Kasumi-1 (cell line): ENCODE measurements around the gene KLHL29.
A peak's percentile ranks its signal among the peaks of the same experiment; 100 is the strongest.

Experiments used
- DNase-seq, 2 experiments: peaks; one replicate each; lab custom pipeline; 2025; lab: John Stamatoyannopoulos, UW

Gene KLHL29

GRCh38 chr2:23593752-23594459, 208.9 kb downstream of the KLHL29 start:
- no peak for DNase-seq

- no peak for DNase-seq
These were observed 209.5 kb downstream of the KLHL29 start for GRCh38 chr2:23594460-23594825.

- DNase-seq = no peak
These were observed 210.0 kb downstream of the KLHL29 start for GRCh38 chr2:23595021-23595420.

DNA sequence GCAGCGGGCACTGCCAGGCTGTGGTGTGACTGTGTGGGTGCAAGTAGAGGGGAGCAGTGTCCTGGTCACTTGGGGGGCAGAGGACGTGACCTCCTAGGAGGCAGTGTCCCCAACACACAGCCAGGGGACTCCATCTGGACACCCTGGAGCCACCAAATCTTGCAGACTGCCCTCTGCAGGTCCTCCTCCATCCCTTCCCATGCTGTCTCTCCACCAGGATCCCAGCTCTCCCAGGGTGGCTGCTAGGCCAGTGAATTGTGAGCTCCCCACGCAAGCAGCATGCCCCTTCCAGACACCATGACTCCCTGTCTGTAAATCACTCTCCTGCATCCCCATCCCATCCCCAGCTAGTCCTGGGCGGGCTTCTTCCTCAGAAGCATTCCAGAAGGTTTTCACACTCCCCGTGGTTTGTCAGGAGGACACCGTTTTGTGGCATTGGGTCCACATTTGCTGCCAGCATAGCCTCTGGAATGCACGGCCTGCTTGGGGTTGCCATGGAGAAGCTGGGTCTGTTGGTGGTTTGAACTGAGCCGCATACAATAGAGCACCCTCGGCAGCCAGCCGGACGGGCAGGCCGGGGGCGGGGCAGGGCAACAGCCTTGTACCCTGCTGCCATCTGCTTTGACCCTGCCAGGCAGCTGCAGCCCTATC, 210.7 kb downstream of the KLHL29 start:
- no peak for DNase-seq

GRCh38 chr2:23596316-23596885, 211.4 kb downstream of the KLHL29 start:
- DNase-seq = no peak

- DNase-seq = no peak
These were observed 212.7 kb downstream of the KLHL29 start for GRCh38 chr2:23597687-23598086.

GRCh38 chr2:23599006-23599405, 214.0 kb downstream of the KLHL29 start:
- DNase-seq = no peak

DNA sequence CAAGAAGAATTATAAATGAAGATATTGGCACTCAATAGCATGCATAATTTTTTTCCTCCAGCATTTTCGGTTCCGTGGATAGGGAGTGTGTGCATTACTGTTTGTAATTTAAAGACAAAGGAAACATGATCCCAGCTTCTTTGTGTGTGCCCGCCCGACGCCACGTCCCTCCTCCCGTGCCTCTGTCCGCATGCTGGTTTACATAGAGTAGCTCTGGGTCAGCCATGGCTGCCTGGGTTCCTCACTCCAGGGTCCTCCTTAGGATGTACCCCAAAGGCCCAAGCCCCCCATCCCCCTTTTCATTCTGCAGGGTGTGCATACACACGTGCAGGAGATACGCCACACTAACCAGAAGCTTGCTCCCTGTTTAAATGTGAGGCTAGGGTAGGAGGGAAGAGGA, 214.7 kb downstream of the KLHL29 start:
- DNase-seq = no peak

DNA sequence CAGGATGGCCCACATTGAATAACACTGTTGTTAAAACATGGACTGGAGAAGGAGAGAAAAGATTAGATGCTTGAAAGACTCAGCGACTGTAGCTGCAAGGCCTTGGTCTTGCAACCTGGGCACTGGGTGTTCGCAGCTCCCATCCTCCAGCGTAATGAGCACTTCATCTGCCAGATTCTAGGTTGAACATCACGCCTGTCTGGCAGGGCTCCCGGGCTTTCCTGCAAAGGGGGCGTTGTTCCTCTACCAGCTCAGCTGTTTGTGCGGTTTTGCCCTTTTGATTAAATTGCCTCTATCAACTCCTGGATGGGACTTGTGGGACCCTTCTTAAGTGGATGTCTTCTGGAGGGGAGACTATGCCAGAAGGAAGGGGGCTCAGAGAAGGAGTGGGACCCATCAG, 215.4 kb downstream of the KLHL29 start:
- no peak for DNase-seq

- no peak for DNase-seq
These were observed 216.5 kb downstream of the KLHL29 start for GRCh38 chr2:23601301-23601965.

DNA sequence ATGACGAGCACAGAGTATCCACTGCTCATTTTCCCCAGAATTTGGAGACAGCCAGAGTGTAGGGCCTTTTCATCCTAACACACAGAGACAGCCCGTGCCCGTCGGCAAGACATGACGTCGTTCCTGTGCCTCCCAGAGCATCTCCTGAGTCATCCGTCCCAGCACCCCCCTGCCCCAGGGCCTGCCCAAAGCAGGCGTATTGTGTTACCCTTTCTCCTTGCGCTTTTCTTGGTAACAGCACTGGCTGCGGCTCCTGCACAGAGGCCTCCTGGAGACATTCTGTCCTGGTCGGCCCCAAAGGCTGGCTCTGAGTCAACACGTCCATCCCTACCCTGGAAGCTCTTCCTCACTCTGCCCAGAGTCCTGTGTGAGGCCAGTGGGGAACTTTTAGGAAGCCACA, 217.1 kb downstream of the KLHL29 start:
- no peak for DNase-seq

DNA sequence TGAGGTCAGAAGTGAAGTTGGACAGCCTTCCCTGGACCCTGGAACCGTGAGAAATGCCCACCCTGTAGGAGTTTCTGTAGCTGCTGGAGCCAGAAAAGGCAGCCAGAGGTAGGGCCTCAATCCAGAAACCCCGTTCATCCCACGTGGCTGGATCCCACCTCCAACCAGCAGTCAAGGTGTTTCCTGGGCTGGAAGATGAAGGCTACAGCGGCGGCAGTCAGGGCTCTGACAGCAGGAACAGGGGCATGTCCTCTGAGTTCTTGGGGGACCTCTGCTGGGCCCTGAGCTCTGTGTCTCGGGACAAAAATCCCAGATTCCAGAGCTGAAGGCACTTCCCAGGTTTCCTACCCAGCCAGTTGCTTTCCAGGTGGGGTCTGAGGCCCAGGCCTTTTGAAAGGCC, 218.2 kb downstream of the KLHL29 start:
- DNase-seq = no peak

GRCh38 chr2:23603581-23603980, 218.6 kb downstream of the KLHL29 start:
- no peak for DNase-seq

GRCh38 chr2:23604731-23605130, 219.8 kb downstream of the KLHL29 start:
- no peak for DNase-seq

DNA sequence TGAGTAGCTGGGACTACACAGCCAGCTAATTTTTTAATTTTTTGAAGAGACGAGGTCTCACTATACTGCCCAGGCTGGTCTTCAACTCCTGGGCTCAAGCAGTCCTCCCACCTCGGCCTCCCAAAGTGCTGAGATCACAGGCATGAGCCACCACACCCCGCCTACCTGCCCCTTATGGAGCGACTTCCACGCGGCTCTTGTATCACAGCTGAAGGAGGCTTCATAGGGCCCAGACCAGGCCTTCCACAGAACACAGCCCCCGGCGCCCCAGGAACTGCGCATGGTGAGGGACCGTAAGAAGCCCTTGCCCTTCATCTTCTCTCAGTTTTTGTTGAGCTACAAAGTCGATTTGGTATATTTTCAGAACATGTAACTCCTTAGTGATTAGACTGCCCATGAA, 220.3 kb downstream of the KLHL29 start:
- no peak for DNase-seq

- no peak for DNase-seq
These were observed 221.2 kb downstream of the KLHL29 start for GRCh38 chr2:23606196-23606595.

- no peak for DNase-seq
These were observed 222.0 kb downstream of the KLHL29 start for GRCh38 chr2:23606968-23607367.

GRCh38 chr2:23607925-23608324, 222.9 kb downstream of the KLHL29 start:
- no peak for DNase-seq

GRCh38 chr2:23609254-23609653, 224.3 kb downstream of the KLHL29 start:
- no peak for DNase-seq

- no peak for DNase-seq
These were observed 226.9 kb downstream of the KLHL29 start for GRCh38 chr2:23611839-23612238.

DNA sequence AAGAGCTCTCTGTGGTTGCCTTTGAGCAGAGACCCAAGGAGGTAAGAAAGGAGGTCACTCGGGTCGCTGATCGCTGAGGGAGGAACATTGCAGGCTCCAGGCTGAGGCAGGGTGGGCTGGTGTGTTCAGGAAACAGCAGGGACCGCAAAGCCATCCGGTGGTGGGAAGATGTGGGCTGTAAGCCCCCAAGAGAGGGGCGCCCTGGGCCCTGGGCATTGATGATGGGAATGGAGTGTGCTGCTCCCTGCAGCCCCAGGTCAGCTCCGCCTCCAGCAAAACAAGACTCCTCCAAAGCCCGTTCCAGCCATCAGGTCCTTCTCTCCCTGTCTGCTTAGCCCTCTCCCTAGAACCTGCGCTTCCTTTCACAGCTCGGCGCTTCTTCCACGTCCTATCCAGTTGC, 229.7 kb downstream of the KLHL29 start:
- peak; percentile 59 to 67 for DNase-seq

DNA sequence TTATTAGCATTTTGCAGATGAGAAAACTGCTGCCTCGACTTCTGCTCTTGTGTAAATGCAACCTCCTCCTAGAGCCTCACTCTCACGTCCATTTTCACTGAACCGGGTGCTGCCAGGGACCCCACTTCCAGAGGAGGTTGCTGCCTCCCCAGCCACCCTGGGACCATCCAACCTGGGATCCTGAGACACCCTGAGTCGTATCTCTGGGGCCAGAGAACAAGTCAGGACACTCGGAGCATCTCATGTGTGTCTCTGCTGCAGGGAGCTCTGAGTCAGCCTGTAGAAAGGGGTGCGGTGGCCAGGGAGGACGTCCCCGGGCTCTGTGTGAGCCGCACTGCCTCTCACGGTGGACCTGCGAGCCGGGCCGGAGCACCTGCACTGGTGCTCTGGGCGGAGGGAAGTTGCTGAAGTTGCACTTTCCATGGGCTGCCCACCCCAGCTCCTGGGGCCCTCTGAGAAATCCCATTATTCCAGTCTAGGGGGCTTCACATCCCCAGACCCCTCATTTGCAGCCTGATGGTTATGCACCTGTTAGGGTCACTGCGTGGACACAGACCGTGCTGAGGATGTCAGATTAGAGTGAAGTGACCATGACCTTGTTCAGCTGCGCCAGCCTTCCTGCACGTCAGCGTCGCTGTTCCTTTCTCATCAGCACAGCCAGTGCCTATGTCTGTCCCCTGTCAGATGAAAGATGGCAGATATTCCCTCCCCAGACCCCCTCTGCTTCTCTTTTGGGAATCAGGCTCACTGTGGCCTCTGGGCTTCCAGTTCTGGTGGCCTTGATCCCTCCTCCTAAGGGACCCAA, 230.4 kb downstream of the KLHL29 start:
- DNase-seq = no peak
